ENCODE measurements around the gene TSHR.
"Not testable (repeated sequence)": the region's sequence is repeated elsewhere in the genome, so short reads cannot be mapped to it uniquely, and the experiment has no call there.

TSHR gene

DNA sequence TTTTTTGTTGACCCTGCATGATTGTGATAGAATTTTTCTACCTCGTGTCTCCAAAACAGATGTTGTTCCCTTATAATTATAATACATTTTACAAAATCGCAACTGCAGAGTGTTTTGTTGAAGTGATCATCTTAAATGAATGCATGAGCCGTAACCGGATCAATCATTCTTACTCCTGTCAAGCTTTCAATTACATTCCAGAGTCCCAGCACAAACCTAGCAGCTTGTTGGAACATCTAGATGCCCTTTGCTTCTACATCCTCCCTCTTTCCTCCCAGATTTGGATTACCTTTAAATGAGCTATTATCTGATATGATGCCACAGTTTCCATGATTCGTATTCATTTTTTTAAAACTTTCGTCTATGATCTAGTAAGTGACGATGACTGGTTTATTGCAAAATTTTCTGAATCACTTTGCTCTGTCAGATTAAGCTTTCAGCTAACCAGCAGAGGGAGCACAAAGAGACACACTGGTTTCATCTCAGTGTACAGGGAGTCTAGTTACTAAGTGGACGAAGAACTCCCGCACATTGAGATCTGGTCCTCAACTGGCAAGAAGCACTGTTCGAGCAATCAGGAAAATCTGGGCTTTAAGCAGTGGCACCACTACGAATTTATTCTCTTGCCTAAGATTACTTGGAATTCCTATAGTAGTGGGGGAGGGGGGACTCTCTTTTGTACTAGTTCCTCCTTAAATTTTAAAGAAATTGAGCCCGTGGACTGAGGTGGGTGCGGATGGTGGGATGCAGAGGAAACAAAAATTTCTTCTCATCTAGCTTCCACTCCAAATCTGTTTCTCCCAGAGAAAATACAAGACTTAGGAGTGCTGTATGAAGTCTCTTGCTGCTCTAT, 40.9 kb downstream of the TSHR start:
- peak; percentile 59 for DNase-seq (ENCODE audit: low spot score)

DNA sequence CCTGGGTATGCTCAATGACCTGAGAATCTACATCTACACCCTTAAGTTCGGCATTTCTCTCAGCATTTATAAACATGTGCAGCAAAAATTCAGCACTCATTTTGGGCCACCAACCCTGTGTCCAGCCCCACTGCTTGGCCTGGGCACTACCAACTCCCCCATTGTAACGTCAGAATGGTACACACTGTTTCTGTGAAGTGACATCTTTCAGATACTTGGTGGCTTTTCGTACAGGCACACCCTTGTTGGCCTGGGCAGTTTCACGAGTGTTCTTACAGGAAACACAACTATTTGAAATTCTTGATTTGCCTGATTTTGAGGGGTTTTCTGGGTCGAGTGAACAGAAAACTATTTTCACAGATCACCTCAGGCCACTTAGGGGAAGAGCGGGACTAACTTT, 46.0 kb downstream of the TSHR start:
- no peak for DNase-seq (ENCODE audit: low spot score)

DNA sequence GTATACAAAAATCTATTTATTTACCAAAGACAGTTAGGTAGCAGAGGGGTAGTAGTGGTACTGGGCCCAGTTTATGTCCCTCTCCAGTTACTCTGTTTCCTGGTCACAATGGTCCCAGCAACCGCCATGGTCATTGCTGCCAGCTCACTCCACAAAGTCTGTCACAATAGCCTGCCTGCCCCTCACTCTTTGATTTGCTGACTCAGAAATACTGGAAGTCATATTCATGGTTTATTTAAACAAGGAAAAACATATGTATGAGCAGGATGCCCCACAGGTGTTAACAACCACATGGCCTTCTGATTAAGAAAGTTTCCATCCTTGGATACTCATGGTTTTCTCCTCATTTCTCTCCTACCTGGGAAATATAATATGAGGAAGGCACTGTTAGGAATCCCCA, 49.2 kb downstream of the TSHR start:
- DNase-seq (ENCODE audit: low spot score), result no peak

DNA sequence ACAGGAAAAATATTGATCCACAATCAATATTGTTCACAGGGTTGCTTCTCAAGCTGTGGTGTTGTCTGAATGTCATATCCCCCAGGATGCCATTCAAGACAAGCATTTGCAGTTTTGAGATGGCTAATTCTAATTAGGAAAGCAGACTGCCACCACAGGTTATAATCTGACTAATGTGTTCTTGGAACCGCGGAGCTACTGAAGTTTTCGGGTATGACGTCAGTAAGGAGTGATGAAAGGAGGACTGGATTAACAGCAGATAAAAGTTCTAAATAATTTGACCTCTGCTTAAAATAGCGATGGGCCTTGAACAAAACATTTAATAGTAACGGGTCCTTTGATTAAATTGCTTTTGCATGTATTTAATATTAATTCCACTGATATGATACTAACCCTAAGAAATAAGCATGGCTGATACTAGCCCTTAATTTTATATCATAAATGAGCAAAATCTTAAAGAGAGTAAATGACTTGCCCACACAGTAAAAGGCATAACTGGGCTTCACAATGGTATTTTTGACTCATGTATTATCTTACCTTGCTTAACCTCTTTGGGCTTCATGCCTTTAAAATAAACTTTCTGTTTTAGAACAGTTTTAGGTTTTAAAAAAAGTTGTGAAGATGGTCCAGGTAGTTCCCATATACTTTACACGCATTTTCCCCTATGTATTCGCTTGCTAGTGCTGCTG, 50.3 kb downstream of the TSHR start:
- DNase-seq (ENCODE audit: low spot score), result no peak

DNA sequence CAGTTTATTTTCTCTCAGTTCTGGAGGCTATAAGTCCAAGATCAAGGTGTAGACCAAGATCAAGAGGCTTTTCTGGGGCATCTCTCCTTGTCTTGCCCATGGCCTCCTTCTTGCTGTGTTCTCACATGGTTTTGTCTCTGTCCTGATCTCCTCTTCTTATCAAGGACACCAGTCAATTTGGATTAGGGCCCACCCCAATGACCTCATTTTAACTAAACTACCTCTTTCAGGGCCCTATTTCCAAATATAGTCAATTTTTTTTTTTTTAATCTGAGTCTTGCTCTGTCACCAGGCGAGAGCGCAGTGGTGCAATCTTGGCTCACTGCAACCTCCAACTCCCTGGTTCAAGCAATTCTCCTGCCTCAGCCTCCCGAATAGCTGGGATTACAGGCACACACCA, 50.8 kb downstream of the TSHR start:
- DNase-seq (ENCODE audit: low spot score), result no peak

DNA sequence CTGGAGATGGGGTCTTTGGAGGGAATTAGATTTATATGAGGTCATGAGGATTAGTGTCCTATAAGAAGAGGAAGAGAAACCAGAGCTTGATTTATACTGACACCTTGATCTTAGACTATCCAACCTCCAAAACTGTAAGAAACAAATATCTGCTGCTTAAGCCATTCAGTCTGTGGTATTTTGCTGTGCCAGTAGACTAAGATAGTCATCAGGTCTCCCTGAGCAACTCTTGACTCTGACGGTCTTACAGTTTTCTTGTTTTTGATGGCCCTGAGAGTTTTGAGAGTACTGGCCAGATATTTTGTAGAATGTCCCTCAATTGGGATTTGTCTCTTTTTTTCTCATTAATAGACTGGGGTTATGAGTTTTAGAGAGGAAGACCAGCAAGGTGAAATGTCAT, 51.7 kb downstream of the TSHR start:
- DNase-seq (ENCODE audit: low spot score), result no peak

DNA sequence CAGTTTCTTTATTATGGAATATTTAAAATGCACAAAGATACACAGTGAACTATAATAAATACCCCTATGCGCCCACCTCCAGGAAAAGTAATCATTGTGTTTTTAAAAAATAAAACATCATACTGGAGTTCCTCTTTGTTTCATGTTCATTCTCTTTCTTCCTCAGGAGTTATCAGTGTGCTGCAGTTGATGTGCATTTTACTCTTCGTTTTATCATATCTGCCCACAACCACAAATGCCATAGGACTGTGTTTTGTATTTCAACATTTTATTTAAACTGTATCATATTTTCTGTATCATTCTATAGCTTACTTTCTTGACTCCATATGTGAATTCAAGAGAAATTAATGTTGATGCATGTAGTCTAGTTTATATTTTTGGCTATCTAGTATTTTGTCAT, 53.9 kb downstream of the TSHR start:
- DNase-seq (ENCODE audit: low spot score), result no peak

DNA sequence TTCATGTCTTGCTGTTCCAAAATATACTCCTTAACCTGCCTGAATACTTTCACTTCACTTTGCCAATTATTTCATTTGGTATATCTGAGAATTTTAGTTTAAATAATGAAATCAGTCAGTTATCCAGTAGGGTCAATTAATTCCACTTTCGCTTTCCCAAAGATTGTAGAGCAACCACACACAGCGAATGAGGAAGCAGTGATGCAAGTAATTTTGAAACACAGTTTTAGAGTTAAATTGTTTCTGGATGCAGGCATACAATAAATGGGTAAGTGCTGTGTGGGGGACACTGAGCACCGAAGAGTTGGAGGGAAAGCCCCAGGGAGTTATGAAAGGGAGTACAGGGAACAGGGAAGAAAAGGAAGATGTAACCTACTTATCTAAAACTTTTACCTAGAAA, 62.8 kb downstream of the TSHR start:
- DNase-seq (ENCODE audit: low spot score), result no peak

DNA sequence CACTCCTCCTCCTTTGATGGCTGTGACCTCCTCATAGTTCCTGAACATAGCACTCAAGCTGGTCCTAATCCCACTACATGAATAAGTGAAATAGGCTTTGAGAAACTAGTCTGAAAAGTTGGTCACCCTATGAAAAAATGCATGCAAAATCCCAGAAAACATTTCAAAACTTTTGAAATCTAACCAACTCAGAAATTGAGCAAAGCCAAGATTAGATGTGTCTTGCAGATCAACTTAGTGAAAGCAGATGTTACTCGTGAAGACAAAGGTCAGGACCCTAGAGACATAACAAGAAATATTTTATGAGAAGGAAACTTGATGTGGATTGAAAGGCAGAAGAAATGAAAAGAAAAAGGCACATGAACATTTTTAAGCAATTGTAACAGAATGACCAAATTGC, 63.3 kb downstream of the TSHR start:
- no peak for DNase-seq (ENCODE audit: low spot score)

DNA sequence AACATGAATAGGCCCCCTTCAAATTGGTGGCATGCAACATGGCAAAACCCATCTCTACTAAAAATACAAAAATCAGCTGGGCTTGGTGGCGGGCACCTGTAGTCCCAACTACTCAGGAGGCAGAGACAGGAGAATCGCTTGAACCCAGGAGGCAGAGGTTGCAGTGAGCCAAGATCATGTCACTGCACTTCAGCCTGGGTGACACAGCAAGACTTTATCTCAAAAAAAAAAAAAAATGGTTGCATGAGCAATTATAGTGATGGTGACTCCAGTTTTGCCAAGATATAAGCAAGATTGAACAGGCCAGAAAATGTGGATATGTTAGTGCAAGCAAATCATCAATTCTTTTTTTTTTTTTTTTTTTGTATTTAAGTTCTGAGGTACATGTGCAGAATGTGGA, 63.7 kb downstream of the TSHR start:
- not testable (repeated sequence) for DNase-seq (ENCODE audit: low spot score)

DNA sequence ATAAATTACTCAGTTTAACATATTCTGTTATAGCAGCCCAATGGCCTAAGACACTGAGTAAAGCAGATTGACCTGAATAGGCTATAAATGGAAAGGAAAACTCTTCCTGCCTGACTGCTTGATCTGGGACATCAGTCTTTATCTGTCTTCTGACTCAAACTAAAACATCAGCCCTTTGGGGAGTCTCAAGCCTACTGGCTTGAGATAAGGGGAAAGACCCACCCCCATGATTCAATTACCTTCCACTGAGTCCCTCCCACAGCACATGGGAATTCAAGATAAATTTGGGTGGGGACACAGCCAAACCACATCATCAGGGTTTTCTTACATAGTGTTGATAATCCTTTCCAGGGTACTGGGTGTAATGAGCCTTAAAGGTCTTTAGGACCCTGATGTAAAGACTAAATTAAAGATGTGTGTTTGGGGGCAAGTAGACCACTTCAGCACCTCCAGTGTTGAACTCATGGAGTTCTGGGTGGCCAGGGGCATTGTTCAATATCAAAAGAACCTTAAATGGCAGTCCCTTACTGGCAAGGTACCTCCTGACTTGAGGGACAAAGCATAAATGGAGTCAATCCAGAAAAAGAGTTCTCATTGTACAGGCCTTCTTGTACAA, 67.8 kb downstream of the TSHR start:
- DNase-seq (ENCODE audit: low spot score), result no peak

DNA sequence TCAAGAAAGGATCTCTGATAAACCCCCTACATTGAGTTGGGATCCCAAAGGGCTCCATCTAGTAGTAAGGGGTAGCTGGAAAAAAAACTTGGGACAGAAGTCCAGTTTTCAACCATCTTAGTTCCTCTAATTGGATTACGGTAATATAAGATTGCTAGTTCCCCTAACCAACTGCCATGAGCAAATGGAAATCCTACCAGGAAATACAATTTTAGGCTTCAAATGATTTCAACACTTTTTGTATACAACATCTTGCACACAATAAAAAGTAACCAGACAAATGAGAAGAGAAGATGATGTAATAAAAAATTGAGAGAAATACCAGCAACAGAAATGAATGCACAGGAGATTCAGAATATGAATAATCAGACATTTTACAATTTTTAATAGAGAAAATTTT, 73.0 kb downstream of the TSHR start:
- DNase-seq (ENCODE audit: low spot score), result no peak

DNA sequence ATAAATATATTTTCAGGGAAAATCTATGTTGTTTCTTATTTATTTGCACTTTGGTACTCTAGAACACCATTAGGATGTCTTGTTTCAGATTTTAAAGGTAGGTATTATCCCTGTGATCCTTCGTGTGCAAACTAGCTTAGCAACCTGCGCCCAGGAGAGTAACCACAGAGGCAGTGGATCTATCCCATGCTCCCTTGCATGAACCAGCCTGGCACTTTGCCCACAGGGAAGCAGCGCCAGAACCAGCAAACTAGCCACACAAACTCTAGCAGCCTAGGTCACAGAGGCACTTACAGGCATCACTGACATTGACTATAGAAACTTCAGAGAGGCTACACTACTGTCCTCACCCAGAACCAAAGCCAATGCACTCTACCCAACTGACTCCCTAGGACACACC, 76.1 kb downstream of the TSHR start:
- no peak for DNase-seq (ENCODE audit: low spot score)

DNA sequence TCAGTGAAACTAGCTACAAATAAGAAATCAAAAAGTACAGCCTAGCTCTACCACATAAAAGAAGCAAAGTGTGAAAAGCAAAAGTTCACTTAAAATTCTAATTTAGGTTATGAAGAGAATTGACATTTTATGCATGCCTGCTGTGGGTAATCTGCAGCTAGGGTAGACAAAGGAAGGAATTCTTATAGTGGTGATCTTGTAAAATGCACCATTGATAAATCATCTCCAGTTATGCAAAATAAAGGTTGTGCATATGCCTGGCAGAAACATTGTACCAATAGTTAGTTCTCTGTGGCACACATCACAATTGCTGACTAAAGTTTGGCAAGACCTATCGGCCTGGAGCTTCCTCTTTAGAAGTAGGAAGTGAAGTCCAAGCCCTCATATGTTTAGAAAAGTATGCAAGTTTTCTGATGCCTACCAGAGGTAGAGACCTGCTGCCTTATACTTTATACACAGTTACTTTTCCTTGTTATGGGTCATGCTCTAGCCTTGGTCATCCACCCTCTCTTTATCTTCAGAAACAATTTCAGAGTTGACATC, 78.3 kb downstream of the TSHR start:
- DNase-seq (ENCODE audit: low spot score), result no peak

DNA sequence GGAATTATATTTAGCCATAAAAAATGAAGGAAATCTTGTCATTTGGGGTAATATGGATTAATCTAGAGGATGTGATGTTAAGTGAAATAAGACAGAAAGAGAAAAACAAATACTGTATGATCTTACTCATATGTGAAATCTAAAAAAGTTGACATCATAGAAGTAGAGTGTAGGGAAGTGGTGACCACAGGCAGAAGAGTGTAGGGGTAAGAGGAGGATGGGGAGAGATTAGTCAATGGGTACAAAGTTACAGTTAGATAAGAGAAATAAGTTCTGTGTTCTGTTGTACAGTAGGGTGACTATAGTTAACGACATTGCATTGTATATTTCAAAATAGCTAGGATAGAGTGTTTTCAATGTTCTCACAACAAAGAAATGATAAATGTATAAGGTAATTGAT, 87.0 kb downstream of the TSHR start:
- no peak for DNase-seq (ENCODE audit: low spot score)

DNA sequence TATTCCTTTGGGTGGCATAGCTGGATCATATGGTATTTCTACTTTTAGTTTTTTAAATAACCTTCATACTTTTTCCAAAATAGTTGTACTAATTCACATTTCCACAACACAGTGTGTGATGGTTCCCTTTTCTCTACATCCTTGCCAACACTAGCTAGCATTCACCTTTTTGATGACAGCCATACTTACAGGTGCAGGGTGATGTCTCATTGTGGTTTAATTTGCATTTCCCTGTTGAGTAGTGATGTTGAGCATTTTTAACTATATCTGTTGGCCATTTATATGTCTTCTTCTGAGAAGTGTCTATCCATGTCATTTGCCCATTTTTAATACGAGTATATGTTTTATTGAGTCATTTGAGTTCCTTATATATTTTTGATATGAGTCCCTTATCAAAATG, 96.1 kb downstream of the TSHR start:
- no peak for DNase-seq (ENCODE audit: low spot score)

DNA sequence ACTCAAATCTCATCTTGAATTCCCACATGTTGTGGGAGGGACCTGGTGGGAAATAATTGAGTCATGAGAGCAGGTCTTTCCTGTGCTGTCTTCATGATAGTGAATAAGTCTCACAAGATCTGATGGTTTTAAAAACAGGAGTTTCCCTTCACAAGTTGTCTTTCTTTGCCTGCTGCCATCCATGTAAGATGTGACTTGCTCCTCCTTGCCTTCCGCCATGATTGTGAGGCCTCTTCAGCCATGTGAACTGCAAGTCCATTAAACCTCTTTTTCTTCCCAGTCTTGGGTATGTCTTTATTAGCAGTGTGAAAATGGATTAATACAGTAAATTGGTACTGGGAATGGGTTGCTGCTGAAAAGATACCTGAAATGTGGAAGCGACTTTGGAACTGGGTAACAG, 98.6 kb downstream of the TSHR start:
- DNase-seq (ENCODE audit: low spot score), result not testable (repeated sequence)

DNA sequence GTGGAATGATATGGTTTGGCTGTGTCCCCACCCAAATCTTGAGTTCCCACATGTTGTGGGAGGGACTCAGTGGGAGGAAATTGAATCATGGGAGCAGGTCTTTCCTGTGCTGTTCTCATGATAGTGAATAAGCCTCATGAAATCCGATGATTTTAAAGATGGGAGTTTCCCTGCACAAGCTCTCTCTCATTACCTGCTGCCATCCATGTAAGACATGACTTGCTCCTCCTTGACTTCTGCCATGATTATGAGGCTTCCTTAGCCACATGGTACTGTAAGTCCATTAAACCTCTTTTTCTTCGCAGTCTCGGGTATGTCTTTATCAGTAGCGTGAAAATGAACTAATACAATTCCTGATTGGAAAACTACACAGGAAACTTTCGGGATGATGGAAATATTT, 100.5 kb downstream of the TSHR start:
- DNase-seq (ENCODE audit: low spot score), result no peak

DNA sequence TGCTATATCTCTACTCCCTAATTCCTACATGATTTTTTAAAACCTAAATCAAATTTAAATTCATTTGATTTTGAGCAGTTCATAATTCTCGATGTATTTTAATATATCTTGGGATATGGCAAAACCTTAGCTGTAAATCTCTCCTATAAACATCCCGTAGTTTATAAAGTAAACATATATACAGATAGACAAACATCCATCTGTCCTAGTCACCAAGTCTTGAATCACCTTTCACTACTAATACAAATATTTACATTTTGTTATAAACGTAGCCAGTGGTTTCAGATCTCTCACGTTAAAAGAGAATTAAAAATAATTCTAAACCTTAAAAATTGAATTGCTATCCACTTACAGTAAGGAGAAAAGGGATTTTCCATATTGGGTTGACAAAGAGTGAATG, 107.0 kb downstream of the TSHR start:
- no peak for DNase-seq (ENCODE audit: low spot score)

DNA sequence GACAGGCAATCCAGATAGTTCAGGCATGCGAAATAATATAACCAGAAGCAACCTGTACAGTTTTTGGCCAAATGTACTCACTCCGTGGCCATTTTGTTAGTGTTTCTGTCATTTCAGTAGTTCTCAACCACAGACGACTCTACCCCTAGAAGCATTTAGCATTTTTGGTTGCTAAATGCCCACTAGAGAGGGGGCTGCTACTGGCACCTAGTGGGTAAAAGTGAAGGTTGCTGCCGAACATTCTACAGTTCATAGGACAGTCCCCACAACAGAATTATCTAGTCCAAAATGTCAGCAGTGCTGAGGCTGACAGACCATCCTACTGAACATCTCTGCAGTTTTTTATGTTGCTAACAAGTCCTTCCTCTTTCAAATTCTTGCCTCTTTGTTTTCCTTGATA, 107.4 kb downstream of the TSHR start:
- peak; percentile 35 for DNase-seq (ENCODE audit: low spot score)

DNA sequence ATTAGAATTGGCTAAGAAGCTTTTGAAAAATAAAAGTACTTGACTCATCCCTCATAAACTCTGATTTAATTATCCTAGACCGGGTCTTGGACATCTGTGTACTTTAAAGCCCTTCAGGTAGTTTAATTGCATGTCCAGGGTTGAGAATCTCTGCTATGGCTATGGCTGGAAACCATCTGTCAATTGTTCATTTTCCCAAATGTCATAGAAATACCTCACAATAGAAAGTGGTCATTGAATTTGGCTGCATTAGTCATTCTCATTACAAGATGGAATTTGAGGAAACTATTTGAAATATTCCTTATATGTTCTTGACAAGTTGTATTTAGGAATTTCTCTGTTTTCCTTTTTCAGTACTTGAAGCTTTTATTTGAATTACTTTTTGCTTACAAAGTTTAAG, 111.3 kb downstream of the TSHR start:
- DNase-seq (ENCODE audit: low spot score), result no peak

DNA sequence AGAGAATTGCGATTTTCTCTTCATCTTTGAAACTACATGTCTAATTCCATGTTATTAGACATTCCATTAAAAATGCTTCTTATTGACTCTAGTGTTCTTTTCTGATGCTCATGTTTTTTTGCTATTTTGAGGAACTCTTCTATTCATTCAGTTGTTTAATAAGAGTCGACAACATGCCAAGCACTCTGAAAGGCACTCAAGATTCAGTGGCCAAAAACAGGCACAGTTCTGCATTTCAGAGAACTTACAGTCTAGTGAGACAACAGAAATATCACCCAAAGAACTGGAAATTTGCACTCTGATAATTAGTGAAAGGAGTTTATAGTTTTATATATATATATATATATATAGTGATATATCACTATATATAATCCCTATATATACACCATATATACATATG, 111.7 kb downstream of the TSHR start:
- DNase-seq (ENCODE audit: low spot score), result no peak

DNA sequence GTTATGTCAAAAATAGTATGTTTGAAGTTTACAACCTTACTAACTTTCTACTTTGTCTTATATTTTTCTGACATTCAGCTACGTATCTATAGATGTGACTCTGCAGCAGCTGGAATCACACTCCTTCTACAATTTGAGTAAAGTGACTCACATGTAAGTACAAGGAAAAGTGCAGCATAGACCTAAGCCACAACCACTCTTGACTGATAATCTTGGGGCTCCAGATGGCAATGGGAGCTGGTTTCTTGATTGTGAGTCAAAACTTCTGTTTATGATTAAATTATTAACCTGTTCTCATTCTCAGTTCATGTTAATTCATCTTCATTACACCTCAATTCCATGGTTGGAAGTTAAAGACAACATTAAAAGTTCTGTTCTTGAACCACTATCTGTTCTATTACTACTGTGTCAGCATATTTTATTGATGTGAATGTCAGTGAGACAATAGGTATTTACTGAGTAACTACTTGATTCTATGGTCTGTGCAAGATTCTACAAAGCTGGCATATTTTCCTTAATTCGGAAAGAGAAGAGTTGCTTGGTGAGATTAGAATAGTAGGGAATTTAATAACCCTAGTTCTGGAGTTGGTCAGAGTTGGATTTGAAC, 112.9 kb downstream of the TSHR start:
- no peak for DNase-seq (ENCODE audit: low spot score)
